HepG2 (cell line): ENCODE measurements around the gene NYAP1. TPM values are rescaled to one million over a fixed set of nuclear protein-coding genes. Genes with fewer than 3 reads are reported as not detected.
A peak's percentile ranks its signal among the peaks of the same experiment; 100 is the strongest.

ENCODE experiments used
- HMGA1 ChIP-seq: sonication (generic); formaldehyde crosslinking; conservative IDR thresholded peaks from 2 replicates; pipeline ENCODE4 v1.4.0; 2020; ENCODE audit warnings: missing genetic modification reagents
- MEF2D ChIP-seq: sonication (generic); formaldehyde crosslinking; IDR thresholded peaks from 2 replicates; pipeline ENCODE4 v1.5.1; 2020; ENCODE audit warnings: mild to moderate bottlenecking, missing genetic modification reagents
- ZKSCAN5 ChIP-seq: sonication (generic); formaldehyde crosslinking; IDR thresholded peaks from 2 replicates; pipeline ENCODE4 v1.5.1; 2020; ENCODE audit warnings: mild to moderate bottlenecking, missing genetic modification reagents
- polyA plus RNA-seq, 8 experiments: library from polyadenylated mRNA; depleted of rRNA in 3 of 8; stranded (reverse) in 7 of 8; unstranded in 1 of 8; fragments of >200 nt; fragmentation: Illumina TruSeq in 4 of 8; extraction: Trizol in 4 of 8; gene quantifications; 2 replicates each; pipeline versions ENCODE4 v1.2.1 to v1.2.3, GENCODE V29; 2011 to 2016; ENCODE audit warnings: low read depth in 4 of 8, missing spikeins in 1 of 8, mixed read lengths in 1 of 8; ENCODE audit not compliant: insufficient read depth in 1 of 8
- total RNA-seq, 5 experiments: library from RNA; depleted of rRNA; stranded (reverse); fragments of >200 nt; fragmentation: Illumina TruSeq; extraction: Trizol; gene quantifications; 2 replicates each; pipeline ENCODE4 v1.2.3, GENCODE V29; 2016; ENCODE audit warnings: low read depth in 1 of 5
- TF ChIP-seq, protein P1 (sequence below): sonication (generic); formaldehyde crosslinking; IDR thresholded peaks from 2 replicates; pipeline ENCODE4 v1.9.0; 2022; ENCODE audit warnings: low read depth, missing genetic modification reagents
- TF ChIP-seq, protein P2 (sequence below): sonication (generic); formaldehyde crosslinking; IDR thresholded peaks from 2 replicates; pipeline ENCODE4 v1.8.1; 2023; ENCODE audit warnings: mild to moderate bottlenecking, inconsistent platforms, moderate library complexity, missing genetic modification reagents, borderline replicate concordance
- TF ChIP-seq, protein P3 (sequence below): sonication (generic); formaldehyde crosslinking; IDR thresholded peaks from 2 replicates; pipeline ENCODE4 v1.5.1; 2020; ENCODE audit warnings: missing genetic modification reagents, mild to moderate bottlenecking, borderline replicate concordance
- TF ChIP-seq, protein P4 (sequence below): sonication (generic); formaldehyde crosslinking; IDR thresholded peaks from 2 replicates; pipeline ENCODE4 v1.4.0; 2020; ENCODE audit warnings: missing genetic modification reagents, borderline replicate concordance
- TF ChIP-seq, protein P5 (sequence below): sonication (generic); formaldehyde crosslinking; IDR thresholded peaks from 2 replicates; pipeline ENCODE4 v1.8.1; 2023; ENCODE audit warnings: mild to moderate bottlenecking, missing genetic modification reagents
- TF ChIP-seq, protein P6 (sequence below): sonication (generic); formaldehyde crosslinking; IDR thresholded peaks from 2 replicates; pipeline ENCODE4 v1.4.0; 2020; ENCODE audit warnings: missing genetic modification reagents, mild to moderate bottlenecking, borderline replicate concordance
- TF ChIP-seq, protein P7 (sequence below): sonication (generic); formaldehyde crosslinking; IDR thresholded peaks from 2 replicates; pipeline ENCODE4 v1.4.0; 2020; ENCODE audit warnings: missing genetic modification reagents, low read depth, mild to moderate bottlenecking, borderline replicate concordance

Gene NYAP1
- total and polyA plus RNA-seq, 2 of the 13 experiments (the other 11 are each of a cell fraction or from before 2014, with no cell fraction given) = 0.15 to 0.46 TPM

DNA sequence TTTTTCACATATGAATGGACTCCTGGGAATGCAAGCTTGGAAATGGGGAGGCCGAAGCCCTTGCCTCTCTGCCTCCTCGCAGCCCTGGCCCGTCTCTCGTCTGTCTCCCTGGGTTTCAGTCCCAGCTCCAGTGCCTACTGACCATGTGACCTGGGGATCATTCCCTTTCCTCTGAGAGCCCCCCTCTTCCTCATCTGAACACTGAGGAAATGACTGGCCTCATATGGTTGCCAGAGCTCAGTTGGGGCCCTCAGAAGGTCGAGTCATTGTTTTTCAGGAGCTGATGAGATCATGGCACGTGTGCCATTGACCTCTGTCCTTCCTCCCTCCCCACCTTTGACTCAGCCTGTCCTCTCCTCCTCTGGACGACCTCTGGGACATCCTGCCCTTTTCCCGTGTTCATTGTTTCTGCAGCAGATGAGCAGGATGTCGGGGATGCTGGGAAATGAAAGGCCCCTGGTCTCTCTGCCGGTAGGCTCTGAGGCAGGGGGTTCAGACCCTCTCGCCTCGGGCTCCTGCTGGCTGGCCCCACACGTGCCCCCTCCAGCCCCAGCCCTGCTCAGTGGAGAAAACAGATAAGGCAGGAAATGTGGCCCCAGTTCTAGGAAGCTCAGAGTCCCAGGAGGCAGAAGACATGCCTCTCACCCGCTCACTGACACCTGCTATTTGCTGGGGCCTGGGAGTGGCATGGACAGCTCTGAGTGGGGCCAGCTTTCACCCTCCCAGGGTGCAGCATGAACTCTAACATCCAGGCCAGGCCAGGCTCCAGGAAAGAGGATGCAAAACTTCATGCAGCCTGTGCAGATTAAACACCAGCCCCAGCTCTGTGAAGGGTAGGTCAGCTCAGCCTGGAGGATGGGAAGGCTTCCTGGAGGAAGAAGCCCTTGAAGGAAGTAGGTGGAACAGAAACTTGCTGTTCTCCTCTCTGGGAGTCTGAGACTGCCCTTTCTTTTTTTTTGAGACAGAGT is 39.1 kb upstream of the NYAP1 start (continued):
- TF ChIP-seq, protein P1, sequence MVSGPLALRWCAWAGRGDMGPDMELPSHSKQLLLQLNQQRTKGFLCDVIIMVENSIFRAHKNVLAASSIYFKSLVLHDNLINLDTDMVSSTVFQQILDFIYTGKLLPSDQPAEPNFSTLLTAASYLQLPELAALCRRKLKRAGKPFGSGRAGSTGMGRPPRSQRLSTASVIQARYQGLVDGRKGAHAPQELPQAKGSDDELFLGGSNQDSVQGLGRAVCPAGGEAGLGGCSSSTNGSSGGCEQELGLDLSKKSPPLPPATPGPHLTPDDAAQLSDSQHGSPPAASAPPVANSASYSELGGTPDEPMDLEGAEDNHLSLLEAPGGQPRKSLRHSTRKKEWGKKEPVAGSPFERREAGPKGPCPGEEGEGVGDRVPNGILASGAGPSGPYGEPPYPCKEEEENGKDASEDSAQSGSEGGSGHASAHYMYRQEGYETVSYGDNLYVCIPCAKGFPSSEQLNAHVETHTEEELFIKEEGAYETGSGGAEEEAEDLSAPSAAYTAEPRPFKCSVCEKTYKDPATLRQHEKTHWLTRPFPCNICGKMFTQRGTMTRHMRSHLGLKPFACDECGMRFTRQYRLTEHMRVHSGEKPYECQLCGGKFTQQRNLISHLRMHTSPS (CRISPR knock-in tag) = no peak
- TF ChIP-seq, protein P2, sequence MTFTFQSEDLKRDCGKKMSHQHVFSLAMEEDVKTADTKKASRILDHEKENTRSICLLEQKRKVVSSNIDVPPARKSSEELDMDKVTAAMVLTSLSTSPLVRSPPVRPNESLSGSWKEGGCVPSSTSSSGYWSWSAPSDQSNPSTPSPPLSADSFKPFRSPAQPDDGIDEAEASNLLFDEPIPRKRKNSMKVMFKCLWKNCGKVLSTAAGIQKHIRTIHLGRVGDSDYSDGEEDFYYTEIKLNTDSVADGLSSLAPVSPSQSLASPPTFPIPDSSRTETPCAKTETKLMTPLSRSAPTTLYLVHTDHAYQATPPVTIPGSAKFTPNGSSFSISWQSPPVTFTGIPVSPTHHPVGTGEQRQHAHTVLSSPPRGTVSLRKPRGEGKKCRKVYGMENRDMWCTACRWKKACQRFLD (CRISPR knock-in tag) = no peak
- TF ChIP-seq, protein P3, sequence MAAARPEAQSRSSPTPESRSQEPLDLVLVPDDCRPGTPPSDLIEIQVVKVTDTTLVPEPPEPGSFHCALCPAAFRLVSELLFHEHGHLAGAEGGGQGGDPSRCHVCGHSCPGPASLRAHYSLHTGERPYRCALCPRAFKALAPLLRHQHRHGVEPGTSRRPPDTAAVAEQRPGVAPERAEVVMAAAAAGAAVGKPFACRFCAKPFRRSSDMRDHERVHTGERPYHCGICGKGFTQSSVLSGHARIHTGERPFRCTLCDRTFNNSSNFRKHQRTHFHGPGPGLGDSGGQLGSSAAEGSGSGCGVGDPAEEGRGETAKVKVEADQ (CRISPR knock-in tag) = no peak
- TF ChIP-seq, protein P4, sequence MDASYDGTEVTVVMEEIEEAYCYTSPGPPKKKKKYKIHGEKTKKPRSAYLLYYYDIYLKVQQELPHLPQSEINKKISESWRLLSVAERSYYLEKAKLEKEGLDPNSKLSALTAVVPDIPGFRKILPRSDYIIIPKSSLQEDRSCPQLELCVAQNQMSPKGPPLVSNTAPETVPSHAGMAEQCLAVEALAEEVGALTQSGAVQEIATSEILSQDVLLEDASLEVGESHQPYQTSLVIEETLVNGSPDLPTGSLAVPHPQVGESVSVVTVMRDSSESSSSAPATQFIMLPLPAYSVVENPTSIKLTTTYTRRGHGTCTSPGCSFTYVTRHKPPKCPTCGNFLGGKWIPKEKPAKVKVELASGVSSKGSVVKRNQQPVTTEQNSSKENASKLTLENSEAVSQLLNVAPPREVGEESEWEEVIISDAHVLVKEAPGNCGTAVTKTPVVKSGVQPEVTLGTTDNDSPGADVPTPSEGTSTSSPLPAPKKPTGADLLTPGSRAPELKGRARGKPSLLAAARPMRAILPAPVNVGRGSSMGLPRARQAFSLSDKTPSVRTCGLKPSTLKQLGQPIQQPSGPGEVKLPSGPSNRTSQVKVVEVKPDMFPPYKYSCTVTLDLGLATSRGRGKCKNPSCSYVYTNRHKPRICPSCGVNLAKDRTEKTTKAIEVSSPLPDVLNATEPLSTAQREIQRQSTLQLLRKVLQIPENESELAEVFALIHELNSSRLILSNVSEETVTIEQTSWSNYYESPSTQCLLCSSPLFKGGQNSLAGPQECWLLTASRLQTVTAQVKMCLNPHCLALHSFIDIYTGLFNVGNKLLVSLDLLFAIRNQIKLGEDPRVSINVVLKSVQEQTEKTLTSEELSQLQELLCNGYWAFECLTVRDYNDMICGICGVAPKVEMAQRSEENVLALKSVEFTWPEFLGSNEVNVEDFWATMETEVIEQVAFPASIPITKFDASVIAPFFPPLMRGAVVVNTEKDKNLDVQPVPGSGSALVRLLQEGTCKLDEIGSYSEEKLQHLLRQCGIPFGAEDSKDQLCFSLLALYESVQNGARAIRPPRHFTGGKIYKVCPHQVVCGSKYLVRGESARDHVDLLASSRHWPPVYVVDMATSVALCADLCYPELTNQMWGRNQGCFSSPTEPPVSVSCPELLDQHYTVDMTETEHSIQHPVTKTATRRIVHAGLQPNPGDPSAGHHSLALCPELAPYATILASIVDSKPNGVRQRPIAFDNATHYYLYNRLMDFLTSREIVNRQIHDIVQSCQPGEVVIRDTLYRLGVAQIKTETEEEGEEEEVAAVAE (CRISPR knock-in tag) = no peak
- TF ChIP-seq, protein P5, sequence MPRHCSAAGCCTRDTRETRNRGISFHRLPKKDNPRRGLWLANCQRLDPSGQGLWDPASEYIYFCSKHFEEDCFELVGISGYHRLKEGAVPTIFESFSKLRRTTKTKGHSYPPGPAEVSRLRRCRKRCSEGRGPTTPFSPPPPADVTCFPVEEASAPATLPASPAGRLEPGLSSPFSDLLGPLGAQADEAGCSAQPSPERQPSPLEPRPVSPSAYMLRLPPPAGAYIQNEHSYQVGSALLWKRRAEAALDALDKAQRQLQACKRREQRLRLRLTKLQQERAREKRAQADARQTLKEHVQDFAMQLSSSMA (CRISPR knock-in tag) = no peak
- TF ChIP-seq, protein P6, sequence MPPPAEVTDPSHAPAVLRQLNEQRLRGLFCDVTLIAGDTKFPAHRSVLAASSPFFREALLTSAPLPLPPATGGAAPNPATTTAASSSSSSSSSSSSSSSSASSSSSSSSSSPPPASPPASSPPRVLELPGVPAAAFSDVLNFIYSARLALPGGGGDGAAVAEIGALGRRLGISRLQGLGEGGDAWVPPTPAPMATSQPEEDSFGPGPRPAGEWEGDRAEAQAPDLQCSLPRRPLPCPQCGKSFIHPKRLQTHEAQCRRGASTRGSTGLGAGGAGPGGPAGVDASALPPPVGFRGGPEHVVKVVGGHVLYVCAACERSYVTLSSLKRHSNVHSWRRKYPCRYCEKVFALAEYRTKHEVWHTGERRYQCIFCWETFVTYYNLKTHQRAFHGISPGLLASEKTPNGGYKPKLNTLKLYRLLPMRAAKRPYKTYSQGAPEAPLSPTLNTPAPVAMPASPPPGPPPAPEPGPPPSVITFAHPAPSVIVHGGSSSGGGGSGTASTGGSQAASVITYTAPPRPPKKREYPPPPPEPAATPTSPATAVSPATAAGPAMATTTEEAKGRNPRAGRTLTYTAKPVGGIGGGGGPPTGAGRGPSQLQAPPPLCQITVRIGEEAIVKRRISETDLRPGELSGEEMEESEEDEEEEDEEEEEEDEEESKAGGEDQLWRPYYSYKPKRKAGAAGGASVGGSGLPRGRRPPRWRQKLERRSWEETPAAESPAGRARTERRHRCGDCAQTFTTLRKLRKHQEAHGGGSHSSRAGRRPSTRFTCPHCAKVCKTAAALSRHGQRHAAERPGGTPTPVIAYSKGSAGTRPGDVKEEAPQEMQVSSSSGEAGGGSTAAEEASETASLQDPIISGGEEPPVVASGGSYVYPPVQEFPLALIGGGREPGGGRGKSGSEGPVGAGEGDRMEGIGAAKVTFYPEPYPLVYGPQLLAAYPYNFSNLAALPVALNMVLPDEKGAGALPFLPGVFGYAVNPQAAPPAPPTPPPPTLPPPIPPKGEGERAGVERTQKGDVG = no peak; the same call in 1 of the 2 replicates
- no peak for TF ChIP-seq HMGA1 (CRISPR knock-in tag)
- TF ChIP-seq, protein P7, sequence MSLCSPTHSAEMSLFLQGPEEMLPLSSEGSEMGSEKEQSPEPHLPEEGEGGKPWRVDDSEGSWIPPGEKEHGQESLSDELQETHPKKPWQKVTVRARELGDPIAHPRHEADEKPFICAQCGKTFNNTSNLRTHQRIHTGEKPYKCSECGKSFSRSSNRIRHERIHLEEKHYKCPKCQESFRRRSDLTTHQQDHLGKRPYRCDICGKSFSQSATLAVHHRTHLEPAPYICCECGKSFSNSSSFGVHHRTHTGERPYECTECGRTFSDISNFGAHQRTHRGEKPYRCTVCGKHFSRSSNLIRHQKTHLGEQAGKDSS (CRISPR knock-in tag) = peak; percentile 34; the same call in 1 of the 2 replicates
- no peak for TF ChIP-seq ZKSCAN5
- 0 out of 2 replicates have a peak, but pooled peaks have one; percentile 36 for TF ChIP-seq MEF2D (CRISPR knock-in tag)
